A549 (cell line): ENCODE results near the gene ANTXR1.

Experiments
- CEBPB ChIP-seq, 2 experiments: fragments of >200 bp in 1 of 2; sonication (Bioruptor Twin) in 1 of 2; formaldehyde crosslinking in 1 of 2; IDR thresholded peaks; 2 replicates each; pipeline ENCODE4 v1.6.1; 2012 to 2016
- RAD21 ChIP-seq, 2 experiments: fragments of >200 bp in 1 of 2; sonication (Bioruptor Twin) in 1 of 2; formaldehyde crosslinking in 1 of 2; IDR thresholded peaks in 1 of 2; conservative IDR thresholded peaks in 1 of 2; 2 replicates in 1 of 2; 3 replicates in 1 of 2; pipeline ENCODE4 v1.6.1; 2012 to 2018; ENCODE audit warnings: inconsistent platforms in 1 of 2
- SMC3 ChIP-seq: fragments of >200 bp; sonication (Bioruptor Twin); formaldehyde crosslinking; IDR thresholded peaks from 3 replicates; pipeline ENCODE4 v1.6.1; 2018; ENCODE audit warnings: inconsistent platforms
- TF ChIP-seq, protein P1 (sequence below): fragments of >200 bp; sonication (Bioruptor Twin); formaldehyde crosslinking; IDR thresholded peaks from 3 replicates; pipeline ENCODE4 v1.5.1; 2016

DNA sequence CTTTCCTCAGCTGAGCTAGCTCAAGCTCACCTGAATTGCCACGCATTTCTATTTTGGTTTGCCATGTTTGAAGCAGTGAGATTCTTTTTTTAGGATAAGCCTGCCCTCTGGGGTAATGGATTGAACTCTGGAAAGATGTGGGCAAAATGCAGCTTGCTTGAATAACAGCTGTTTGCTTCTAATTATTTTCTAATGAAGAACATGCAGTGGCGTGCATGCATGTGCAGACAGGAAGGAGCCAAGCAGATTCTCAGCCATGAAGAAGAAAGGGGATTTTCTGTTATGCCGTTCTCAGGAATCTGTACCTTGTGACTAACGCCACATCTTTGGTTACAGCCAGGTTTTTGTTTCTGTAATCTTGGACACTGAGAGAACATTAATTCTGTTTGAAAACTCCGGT lies 171.2 kb downstream of the ANTXR1 start:
- TF ChIP-seq, protein P1, sequence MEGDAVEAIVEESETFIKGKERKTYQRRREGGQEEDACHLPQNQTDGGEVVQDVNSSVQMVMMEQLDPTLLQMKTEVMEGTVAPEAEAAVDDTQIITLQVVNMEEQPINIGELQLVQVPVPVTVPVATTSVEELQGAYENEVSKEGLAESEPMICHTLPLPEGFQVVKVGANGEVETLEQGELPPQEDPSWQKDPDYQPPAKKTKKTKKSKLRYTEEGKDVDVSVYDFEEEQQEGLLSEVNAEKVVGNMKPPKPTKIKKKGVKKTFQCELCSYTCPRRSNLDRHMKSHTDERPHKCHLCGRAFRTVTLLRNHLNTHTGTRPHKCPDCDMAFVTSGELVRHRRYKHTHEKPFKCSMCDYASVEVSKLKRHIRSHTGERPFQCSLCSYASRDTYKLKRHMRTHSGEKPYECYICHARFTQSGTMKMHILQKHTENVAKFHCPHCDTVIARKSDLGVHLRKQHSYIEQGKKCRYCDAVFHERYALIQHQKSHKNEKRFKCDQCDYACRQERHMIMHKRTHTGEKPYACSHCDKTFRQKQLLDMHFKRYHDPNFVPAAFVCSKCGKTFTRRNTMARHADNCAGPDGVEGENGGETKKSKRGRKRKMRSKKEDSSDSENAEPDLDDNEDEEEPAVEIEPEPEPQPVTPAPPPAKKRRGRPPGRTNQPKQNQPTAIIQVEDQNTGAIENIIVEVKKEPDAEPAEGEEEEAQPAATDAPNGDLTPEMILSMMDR: no peak
- TF ChIP-seq RAD21 (conservative IDR thresholded peaks at IDR 0.05 in 1 of 2, IDR thresholded peaks at IDR 0.05 in 1 of 2) (no peak), SMC3 (no peak), CEBPB (IDR thresholded peaks at IDR 0.05) (no peak)
